ENCODE data around the gene SEPTIN11.

DNA sequence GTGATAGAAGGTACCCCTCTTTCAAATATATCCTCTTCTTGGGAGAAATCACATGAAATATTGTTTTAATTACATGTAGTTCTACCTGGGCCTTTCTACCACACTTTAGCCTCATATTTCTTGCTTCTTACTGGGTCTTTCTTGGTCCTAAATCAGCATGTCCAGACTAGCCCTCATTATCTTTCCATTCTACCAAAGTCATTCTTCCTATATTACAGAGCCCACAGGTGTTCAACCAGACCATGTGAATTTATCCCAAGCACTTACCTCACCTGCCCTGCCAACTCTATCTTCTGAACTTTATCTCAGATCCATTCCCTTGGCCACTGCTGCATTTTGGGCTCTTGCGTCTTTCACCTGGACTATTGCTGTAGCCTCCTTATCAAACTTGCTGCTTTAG is 39.8 kb upstream of the SEPTIN11 start:
- TF ChIP-seq, protein P1, sequence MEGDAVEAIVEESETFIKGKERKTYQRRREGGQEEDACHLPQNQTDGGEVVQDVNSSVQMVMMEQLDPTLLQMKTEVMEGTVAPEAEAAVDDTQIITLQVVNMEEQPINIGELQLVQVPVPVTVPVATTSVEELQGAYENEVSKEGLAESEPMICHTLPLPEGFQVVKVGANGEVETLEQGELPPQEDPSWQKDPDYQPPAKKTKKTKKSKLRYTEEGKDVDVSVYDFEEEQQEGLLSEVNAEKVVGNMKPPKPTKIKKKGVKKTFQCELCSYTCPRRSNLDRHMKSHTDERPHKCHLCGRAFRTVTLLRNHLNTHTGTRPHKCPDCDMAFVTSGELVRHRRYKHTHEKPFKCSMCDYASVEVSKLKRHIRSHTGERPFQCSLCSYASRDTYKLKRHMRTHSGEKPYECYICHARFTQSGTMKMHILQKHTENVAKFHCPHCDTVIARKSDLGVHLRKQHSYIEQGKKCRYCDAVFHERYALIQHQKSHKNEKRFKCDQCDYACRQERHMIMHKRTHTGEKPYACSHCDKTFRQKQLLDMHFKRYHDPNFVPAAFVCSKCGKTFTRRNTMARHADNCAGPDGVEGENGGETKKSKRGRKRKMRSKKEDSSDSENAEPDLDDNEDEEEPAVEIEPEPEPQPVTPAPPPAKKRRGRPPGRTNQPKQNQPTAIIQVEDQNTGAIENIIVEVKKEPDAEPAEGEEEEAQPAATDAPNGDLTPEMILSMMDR (IDR thresholded peaks at IDR 0.05), result no peak
- TF ChIP-seq EP300 (IDR thresholded peaks at IDR 0.05) (no peak), POLR2A (IDR thresholded peaks at IDR 0.05; ENCODE audit: low read depth) (no peak)
